GM21360 (cell line): Measurements from ENCODE around the gene SEC61G.

Experiments
- ATAC-seq: cut with Tn5 transposase; IDR thresholded peaks from one replicate; pipeline ENCODE4 v1.9.1; 2021; ENCODE audit warnings: mild to moderate bottlenecking, moderate library complexity; ENCODE audit not compliant: unreplicated experiment

Gene SEC61G

DNA sequence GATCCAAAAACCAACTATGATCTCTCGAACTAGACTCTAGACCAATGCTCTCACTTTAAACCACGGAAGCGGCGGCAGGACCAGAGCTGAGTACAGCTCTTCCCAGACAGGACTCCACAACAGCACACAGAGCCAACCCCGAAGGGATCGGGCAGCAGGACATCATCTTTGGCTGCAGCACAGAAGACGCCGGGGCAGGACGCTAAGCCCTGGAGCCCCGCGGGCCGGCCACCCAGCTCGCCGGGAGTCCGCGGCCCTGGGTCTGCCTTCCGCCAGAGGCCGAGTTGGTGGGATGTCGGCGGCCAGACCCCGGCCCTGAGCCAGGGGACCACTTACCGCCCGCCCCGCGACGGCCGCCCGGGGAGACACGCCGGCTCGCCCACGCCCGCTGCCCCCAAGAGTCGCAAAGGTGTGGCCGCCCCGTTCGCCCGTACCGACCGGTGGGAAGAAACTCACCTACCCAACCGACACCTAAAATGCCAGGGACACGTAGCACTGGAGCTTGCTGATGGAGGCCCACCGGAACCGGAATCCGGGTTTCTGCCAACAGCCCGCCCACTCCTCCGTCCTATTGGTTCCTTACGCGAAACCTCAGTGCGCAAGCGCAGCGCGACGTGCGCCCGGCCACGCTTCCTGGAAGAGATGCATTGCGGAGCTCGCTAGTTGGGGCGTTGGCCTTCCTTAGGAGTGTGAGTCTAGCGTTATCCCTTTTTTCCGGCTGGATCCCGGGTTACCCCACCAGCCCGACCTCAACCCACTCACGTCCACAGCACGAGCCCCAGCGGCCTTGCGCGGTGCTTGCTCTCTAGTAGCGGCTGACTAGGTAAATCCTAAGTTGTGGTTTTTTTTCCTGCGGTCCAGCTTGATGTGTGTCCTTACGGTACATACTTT, at the start of gene SEC61G:
Gene SEC61G (minus strand): TSS at position 510 of the 891 bp plus-strand sequence. CDS start 1,623 bp downstream, outside the sequence.
- peak; percentile 95 for ATAC-seq

GRCh38 chr7:54802841-54803240, 43.8 kb upstream of the SEC61G start:
- ATAC-seq: no peak

- no peak for ATAC-seq
Observed at GRCh38 chr7:54802114-54802513, 43.1 kb upstream of the SEC61G start.

DNA sequence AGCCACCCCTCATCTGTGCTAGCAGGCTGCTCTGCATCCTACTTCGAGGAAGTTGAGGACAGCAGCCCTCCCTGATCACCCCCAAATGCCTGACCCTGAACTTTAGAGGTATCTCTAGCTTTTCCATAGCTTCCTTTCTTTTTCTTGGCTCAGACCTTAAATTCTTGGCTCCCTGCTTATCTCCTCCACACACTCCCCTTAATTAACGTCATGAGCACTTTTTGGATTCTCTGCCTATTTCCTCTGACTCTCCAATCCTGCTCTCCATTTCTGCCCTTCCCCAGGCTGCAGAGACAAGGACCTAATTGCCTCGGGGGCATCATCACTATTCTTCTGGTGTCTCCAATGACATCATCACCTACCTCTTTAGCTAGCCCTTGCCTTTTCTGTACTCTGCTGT, 40.8 kb upstream of the SEC61G start:
- ATAC-seq: no peak

DNA sequence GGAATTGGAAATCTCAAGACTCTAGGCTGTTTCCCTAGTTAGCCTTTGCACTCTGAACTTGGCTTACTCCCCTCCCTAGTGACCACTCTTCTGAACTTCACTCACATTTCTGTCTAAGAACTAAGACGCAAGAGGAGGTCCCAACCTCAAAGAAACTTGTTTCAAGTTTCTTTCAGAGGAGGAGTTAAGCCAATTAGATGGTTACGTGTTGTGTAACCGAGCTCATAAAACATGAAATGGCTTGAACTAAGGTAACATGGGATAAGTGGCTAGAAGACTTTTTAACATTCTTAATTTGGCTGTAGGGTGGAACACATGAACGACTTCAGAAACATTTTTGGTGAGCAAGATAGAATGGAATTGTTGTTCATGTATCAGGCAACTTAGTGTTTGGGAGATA, 39.5 kb upstream of the SEC61G start:
- ATAC-seq: no peak

DNA sequence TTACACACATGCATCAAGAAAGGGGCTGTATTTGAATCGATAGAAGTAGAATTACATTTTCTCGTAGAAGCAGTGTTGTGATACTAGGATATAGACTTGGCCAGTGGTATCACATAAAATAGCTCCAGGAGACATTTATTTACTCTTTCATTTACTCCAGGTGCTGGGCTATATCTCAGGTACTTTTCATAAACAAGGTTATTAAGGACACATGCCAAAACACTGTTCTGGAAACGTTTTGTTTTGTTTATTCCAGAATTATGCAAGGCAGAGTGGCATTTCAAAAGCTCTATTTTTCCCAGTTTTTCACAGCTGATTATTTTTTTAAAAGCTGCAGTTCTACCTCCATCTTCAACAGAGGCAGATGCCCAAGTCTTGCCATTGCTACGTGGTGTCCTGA, 37.8 kb upstream of the SEC61G start:
- ATAC-seq: no peak

DNA sequence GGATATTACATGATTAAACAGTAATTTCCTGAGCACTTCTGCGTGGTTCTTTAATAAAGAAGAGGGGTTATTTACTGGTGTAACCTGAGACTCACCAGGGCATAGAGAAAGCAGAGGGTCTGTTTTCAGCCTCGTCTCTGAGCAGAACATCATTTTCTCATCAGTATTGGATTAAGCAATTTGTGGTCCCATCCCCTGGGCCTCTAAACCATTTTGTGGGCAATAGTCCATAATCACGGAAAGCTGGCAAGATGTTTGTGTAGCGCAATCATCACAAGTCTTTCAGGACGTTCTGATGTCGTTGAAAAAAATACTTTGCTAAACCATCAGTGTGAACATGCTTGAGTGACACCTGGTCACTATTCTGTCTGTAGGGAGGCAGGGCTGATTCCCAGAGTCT, 37.1 kb upstream of the SEC61G start:
- no peak for ATAC-seq

DNA sequence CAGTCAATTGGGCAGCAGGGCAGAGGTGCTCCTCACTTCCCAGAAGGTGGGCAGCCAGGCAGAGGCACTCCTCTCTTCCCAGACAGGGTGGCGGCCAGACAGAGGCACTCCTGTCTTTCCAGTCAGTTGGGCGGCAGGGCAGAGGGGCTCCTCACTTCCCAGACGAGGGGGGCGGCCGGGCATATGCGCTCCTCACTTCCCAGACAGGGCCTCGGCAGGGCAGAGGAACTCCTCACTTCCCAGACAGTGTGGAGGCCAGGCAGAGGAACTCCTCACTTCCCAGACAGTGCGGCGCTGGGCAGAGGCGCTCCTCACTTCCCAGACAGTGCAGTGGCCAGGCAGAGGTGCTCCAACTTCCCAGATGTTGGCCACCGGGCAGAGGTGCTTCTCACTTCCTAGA, 33.4 kb upstream of the SEC61G start:
- no peak for ATAC-seq

- ATAC-seq: peak; percentile 97
Observed at GRCh38 chr7:54788664-54789063, 29.7 kb upstream of the SEC61G start.

GRCh38 chr7:54785261-54785660, 26.2 kb upstream of the SEC61G start:
- no peak for ATAC-seq

DNA sequence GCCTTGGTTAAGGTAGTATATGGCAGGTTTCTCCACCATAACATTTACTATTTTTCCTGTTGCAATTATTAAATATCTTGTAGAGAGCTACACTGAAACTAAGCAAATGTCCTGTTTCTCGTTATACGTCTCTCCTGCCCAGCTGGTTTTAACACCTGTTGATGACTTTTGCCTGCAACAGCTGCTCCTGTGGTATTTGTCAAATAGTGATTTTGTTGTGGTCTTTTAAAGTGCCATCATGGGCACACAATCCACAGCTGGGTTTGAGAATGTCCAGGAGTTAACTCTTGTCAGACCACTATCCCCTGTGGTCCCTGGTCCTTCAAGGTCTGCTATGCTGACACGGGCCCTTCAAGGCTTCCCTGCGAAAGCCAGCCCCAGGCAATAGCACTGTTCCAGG, 24.9 kb upstream of the SEC61G start:
- no peak for ATAC-seq

- no peak for ATAC-seq
Observed at GRCh38 chr7:54782829-54783228, 23.8 kb upstream of the SEC61G start.

DNA sequence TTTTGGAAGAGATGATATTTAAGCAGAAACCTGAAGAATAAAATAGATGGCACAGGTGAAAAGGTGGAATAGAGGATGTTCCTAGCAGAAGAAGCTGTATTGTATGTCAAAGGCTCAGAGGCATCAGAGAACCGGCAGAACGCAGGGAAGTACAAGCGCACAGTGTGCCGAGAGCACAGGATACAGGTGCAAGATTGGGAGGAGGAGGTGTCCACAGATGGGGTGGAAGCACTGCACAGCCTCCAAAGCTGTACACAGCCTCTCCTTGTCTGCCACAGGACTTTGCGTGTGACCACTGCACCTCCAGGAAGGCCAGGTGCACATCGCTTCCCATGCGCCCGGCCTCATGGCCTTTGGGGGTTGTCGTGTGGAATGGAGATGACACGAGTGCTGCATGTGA, 23.3 kb upstream of the SEC61G start:
- ATAC-seq: no peak

DNA sequence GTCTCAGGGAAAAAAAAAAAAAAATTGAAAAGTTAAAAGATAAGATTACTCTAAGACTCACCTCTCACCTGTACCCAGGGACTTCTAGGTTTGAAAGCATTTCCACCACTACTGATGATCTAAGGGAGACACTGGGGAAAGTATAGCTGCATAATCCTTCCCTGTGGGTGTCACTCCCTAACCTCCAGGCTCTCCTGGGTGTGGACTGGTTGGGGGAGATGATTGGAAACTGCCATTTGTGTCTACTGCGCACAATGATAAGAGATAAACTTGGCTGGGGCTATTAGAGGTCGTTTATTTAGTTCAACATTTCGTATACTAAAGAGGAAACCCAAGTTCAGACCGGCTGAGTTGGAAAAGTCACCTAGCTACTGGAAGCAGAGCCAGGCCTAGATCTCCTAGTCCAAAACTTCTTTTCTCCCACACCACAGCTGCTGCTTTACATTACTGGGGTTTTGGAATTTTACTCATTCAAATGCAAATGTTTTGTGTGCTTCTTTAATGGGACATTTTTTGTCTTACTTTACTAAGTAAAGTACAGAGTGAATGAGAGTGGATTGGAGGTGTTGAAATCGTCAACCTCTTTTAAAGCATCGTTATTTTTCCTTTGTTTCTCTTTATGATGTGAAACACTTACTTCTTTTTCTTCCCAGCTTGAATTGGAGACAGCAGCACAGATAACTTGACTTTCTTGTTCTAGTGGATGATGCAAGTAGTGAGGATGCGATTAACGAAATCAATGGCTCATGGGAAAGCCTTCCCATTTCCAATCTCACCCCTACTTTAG, 22.3 kb upstream of the SEC61G start:
- ATAC-seq: no peak

DNA sequence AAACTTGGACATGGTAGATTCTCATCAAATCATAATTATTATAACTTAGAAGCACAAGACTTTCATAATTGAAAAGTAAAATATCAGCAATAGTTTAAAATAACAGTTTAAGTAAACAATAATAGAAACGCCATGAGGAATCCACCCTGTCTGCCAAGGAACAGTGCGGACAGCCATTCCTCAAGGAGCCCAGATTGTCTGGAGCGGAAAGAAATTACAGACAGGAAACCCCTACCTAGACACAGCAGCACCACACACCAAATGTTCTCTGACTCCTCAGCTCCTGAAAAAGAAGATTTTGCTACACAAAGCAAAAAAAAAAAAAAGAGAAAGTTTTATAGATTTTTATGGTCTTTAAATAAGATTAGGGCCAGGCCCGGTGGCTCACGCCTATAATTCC, 21.5 kb upstream of the SEC61G start:
- no peak for ATAC-seq

DNA sequence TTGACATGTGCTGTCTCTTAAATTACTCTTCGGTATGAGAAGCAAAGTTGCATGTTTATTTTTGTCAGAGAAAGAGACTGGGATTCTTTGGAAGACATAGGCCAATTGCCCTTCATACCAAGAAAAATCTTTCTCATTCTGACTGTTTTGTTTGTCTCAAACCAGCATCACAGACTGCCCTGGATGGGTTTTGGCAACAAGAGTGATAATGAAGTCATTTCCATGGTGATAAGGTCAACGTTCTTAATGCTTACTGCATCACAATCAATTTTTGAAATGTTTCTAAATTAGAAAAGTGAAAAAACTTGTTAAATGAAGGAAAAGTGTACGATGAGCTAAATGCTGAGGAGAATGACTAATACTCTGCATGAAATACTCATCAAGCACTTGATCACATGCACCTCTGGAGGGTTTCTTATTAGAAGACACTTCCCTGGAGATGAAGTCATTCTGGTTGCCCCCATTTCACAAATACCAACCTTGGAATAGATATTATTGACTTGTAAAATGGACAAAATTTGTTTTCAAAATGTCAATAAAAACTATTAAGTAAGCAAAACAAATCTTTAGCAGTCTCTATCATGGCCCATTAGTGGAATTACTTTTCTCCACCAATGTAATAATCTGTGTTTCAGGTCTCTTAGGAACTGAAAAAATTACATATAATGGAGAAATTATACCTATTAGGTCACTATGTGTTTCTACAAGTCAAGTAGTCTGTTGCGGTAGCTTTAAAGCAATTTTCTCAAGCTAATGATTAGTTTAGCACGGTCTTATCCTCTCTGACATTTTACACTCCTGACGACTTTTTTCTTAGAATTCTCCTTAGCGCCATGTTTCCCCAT, 19.9 kb upstream of the SEC61G start:
- no peak for ATAC-seq

GRCh38 chr7:54778166-54778565, 19.2 kb upstream of the SEC61G start:
- no peak for ATAC-seq

GRCh38 chr7:54774785-54775740, 16.1 kb upstream of the SEC61G start:
- no peak for ATAC-seq

DNA sequence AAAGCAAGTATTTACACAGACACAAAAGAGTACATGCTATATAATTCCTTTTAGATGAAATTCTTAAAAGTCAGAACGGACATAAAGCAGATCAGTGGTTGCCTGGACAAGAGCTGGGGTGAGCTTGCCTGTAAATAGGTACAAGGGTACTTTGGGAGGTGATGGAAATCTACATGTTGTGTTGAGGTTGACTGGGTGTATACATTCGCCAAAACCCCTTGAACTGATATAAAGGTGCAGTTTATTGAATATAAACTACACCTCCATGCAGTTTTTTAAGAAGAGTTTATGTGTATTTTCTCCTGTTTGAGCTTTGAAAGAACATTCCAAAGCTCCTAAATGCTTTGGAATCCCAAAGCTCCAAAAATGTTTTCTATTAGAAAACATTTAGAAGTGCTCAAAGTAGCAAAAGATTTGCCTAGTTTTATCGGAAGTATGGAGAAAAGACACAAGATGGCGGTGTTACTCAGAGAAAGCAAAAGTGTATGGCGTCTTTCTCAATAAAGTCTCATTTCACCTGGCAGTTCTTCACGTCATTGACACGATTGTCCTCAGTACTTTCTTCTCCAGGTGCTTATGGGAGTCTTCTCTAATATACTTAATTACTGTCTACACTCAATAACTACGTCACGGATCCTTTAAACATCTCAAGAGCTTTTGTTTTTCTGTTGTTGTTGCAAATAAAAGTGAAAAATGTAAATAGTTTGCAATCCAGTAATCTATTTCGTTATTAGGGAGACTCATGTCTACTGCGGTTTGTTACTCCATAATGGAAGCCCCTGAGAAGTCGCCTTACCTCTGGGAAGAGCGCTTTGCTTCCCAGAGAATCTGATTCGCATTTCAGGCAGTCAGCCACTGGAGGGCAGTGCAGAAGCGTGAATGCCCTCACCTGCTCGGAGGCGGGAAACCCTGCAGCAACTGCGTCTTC, 14.7 kb upstream of the SEC61G start:
- peak; percentile 60 for ATAC-seq
